ENCODE results near the gene S100A11.

GRCh38 chr1:152020849-152021248 is 16.0 kb downstream of the S100A11 start:
- no peak for TF ChIP-seq CTCF (IDR thresholded peaks at IDR 0.05)
- TF ChIP-seq POLR2A (IDR thresholded peaks at IDR 0.05): no peak

All from ovary (tissue), 3 donors.